ENCODE data around the gene LGALS3BP. TPM values are rescaled to one million over a fixed set of nuclear protein-coding genes. Genes with fewer than 3 reads are reported as not detected.

LGALS3BP gene
- total and polyA plus RNA-seq, 2 of the 13 experiments (the other 11 are each of a cell fraction or from before 2014, with no cell fraction given): 137 to 332 TPM

- TF ChIP-seq ZNF646 (CRISPR knock-in tag; IDR thresholded peaks at IDR 0.05): no peak
- peak; percentile 100 for TF ChIP-seq PTBP1 (IDR thresholded peaks at IDR 0.05; ENCODE audit: low read depth, low read length, poor library complexity, severe bottlenecking)
- TF ChIP-seq HMGXB3 (CRISPR knock-in tag; IDR thresholded peaks at IDR 0.05; ENCODE audit: borderline replicate concordance): no peak; the same call in 1 of the 2 replicates
- no peak for TF ChIP-seq MYPOP (CRISPR knock-in tag; IDR thresholded peaks at IDR 0.05)
- no peak; the same call in 1 of the 2 replicates for TF ChIP-seq RFXANK (CRISPR knock-in tag; IDR thresholded peaks at IDR 0.05)
- no peak for TF ChIP-seq ZBTB25 (CRISPR knock-in tag; IDR thresholded peaks at IDR 0.05)
- TF ChIP-seq MAFK (conservative IDR thresholded peaks at IDR 0.05 in 1 of 2, IDR thresholded peaks at IDR 0.05 in 1 of 2; ENCODE audit: low read length in 2 of 2): no peak
- no peak for TF ChIP-seq NBN (conservative IDR thresholded peaks at IDR 0.05)
- TF ChIP-seq FOXK2 (IDR thresholded peaks at IDR 0.05): peak; percentile 47; the same call in 1 of the 2 replicates
- TF ChIP-seq MAF1 (CRISPR knock-in tag; IDR thresholded peaks at IDR 0.05; ENCODE audit: borderline replicate concordance): 0 out of 2 replicates have a peak, but pooled peaks have one; percentile 51
- peak; percentile 80; the same call in 1 of the 2 replicates for TF ChIP-seq MAX (IDR thresholded peaks at IDR 0.05)
- TF ChIP-seq JUNB (CRISPR knock-in tag; IDR thresholded peaks at IDR 0.05; ENCODE audit: borderline replicate concordance): no peak
Measured at GRCh38 chr17:79009397-79010303, 29.9 kb upstream of the LGALS3BP start, which contains the start of gene CANT1 (continued).

Data from HepG2 (cell line).